NCI-H1930 (cell line): Measurements from ENCODE around the gene RETREG2.

Source experiments
- DNase-seq, 2 experiments: peaks; one replicate each; lab custom pipeline; 2025; lab: John Stamatoyannopoulos, UW

Gene RETREG2

GRCh38 chr2:219169930-219170654 lies 8.0 kb upstream of the RETREG2 start, which contains the start of gene SLC23A3:
Gene SLC23A3, minus strand, starts transcription at chr2:219170029. Its CDS starts 45 bp downstream, at chr2:219169984.
- no peak for DNase-seq

- DNase-seq: peak in 1 of 2 experiments; percentile 24
Observed at GRCh38 chr2:219171231-219171651, 6.8 kb upstream of the RETREG2 start.

GRCh38 chr2:219172231-219173154 lies 5.6 kb upstream of the RETREG2 start:
- no peak for DNase-seq

- no peak for DNase-seq
Observed at GRCh38 chr2:219173176-219173575, 4.9 kb upstream of the RETREG2 start.

- DNase-seq: no peak
Observed at GRCh38 chr2:219174146-219174545, 3.9 kb upstream of the RETREG2 start.

GRCh38 chr2:219174801-219175200 lies 3.3 kb upstream of the RETREG2 start:
- DNase-seq: no peak

- no peak for DNase-seq
Observed at GRCh38 chr2:219175486-219175885, 2.6 kb upstream of the RETREG2 start.

GRCh38 chr2:219175928-219176817 lies 1.9 kb upstream of the RETREG2 start:
- DNase-seq: no peak

- DNase-seq: peak; percentile 78 to 83
Observed at GRCh38 chr2:219176818-219177551, 1.1 kb upstream of the RETREG2 start, which contains the start of gene CNPPD1. Gene CNPPD1, minus strand, starts transcription at chr2:219176925. Its CDS starts 97 bp downstream, at chr2:219176828.

- DNase-seq: no peak
Observed at GRCh38 chr2:219178377-219179175, 501 bp downstream of the RETREG2 start.

- DNase-seq: no peak
Observed at GRCh38 chr2:219179601-219180465, 1.8 kb downstream of the RETREG2 start.

GRCh38 chr2:219180961-219181360 lies 2.9 kb downstream of the RETREG2 start:
- DNase-seq: no peak

- no peak for DNase-seq
Observed at GRCh38 chr2:219181531-219181930, 3.5 kb downstream of the RETREG2 start.

GRCh38 chr2:219182331-219183150 lies 4.5 kb downstream of the RETREG2 start:
- DNase-seq: no peak

GRCh38 chr2:219183151-219183772 lies 5.2 kb downstream of the RETREG2 start:
- no peak for DNase-seq

GRCh38 chr2:219184121-219184520 lies 6.0 kb downstream of the RETREG2 start:
- no peak for DNase-seq

- no peak for DNase-seq
Observed at GRCh38 chr2:219186754-219187456, 8.8 kb downstream of the RETREG2 start.
